Stimulated activated CD8-positive, alpha-beta memory T cell treated with anti-CD3 and anti-CD28 coated beads, Interleukin-7, amount 100 ng/mL, for 4 hours (primary cell): Measurements from ENCODE around the gene CFAP92.

Experiments used
- DNase-seq, 2 donors: peaks; one replicate each; pipeline ENCODE4 v3.0.0-alpha.2; 2020; ENCODE audit warnings: low read depth in 2 of 2

The CFAP92 gene

GRCh38 chr3:128993461-128994172 lies at the start of gene CFAP92:
Gene CFAP92 (minus strand): TSS chr3:128994076. CDS start chr3:128993304, 772 bp downstream.
- DNase-seq: peak; percentile 78 to 85

- no peak for DNase-seq
Observed at GRCh38 chr3:129040579-129041300, 46.9 kb upstream of the CFAP92 start.

DNA sequence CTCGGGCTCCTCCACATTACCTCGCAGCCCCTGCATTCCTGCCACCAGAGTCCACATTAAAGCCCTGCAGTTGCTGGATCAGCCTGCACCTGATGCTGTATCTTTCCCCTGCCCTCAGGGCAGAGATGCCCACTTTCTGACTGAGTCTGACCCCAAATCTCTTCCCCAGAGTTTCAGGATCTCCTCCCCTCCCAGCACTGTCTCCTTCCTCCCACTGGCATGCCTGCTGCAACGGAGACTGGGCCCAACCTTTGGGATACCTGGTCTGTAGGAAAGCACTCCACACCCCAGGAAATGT lies 46.1 kb upstream of the CFAP92 start:
- no peak for DNase-seq

DNA sequence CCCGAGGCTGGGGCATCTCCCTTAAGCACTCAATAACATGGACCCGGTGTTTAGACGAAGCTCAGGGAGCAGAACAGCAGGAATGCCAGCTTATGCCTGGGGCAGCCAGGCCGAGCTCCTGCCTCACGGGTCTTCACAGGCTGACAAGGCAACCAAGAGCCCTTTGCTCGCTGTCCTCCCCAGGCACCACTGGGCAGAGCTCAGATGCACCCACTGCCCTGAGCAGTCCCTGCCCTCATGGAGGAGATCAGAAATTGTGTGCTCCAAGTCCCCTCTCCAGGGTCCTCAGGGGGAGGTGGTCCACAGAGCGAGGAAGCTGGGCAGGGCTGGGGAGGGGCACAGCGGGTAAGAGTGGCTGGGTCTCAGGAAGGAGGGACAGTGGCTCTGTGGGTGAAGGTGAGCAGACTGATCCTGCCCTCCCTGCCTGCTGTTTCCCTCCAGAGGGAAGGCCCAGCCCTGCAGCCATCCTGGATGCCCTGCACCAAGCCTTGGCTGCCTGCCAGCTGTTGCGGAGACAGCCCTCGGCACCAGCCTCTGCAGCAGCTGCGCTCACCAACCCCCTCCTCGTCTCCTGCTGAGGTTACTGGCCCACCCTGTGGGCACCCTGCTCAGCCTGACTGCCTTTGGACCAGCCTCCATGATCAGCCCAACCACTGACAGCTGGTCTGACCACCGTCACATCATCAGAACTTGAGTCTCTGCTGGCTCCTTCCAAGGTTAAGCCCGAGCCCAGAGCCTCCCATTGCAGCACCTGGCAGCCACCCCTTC lies 45.6 kb upstream of the CFAP92 start:
- DNase-seq: no peak

- DNase-seq: no peak
Observed at GRCh38 chr3:129038121-129038855, 44.4 kb upstream of the CFAP92 start.

DNA sequence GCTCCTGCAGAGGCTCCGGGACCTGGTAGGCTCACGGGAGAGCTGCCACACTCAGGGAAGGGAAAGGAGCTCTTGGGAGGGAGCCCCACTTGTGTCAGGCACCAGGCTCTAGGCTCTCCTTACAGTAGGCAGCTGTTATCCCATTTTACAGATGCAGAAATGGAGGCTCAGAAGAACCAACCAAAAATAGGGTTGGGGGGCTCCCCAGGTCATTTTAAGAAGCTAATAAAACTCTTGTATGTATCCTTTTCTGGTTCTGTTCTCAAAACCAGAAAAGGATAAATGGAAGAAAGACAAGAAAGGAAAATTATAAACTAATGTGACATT lies 43.2 kb upstream of the CFAP92 start:
- no peak for DNase-seq

- no peak for DNase-seq
Observed at GRCh38 chr3:129036222-129037092, 42.6 kb upstream of the CFAP92 start.

GRCh38 chr3:129035360-129036221 lies 41.7 kb upstream of the CFAP92 start:
- DNase-seq: no peak

GRCh38 chr3:129034642-129035041 lies 40.8 kb upstream of the CFAP92 start:
- DNase-seq: no peak

DNA sequence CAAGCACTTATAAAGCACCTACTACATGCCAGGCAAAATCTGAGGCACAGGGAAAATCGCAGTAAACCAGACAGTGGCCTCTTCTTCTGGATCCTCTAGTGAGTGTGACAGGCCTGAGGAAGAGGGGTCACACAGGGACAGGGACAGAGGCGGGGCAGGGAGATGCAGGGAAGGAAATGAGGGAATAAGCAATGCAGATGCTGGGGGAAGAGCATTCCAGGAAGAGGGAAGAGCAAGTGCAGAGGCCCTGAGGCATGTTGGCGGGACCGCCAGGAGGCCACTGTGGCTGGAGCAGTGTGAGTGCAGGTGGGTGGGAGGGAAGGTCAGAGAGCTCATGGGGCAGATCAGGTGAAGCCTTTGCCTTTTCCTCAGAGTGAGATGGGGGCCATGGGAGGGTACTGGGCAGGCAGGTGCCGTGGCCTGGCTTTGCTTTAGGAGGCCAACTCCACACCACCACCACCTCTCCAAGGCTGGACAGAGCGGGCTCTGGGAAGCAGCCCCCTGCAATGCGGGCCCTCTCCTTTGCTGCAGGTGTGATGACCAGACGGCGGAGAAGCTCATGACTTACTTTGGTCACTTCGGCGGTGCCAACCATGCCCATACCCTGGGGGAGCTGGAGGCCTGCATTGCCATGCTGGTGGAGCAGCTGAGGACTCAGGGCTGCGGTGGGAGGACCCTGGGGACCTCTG lies 39.9 kb upstream of the CFAP92 start:
- no peak for DNase-seq

GRCh38 chr3:129033151-129033550 lies 39.3 kb upstream of the CFAP92 start:
- DNase-seq: no peak

DNA sequence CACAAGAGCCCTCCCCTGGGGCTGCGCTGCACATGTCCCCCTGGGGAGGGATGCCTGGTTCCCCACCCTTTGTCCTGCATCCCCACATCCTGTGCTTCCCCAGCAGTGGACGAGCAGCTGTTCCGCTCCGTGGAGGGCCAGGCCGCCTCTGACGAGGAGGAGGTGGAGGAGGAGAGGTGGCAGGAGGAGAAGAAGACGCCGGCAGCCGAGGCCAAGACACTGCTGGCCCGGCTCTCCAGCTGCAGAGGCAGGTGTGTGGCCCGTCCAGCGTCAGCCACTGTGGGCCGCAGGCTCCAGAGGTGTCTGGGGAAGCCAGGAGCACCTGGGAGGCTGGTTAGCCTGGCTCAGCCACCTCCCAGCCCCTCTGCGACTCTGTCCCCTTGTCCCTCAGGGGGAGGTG lies 38.8 kb upstream of the CFAP92 start:
- no peak for DNase-seq

GRCh38 chr3:129031476-129032215 lies 37.8 kb upstream of the CFAP92 start:
- DNase-seq: no peak

DNA sequence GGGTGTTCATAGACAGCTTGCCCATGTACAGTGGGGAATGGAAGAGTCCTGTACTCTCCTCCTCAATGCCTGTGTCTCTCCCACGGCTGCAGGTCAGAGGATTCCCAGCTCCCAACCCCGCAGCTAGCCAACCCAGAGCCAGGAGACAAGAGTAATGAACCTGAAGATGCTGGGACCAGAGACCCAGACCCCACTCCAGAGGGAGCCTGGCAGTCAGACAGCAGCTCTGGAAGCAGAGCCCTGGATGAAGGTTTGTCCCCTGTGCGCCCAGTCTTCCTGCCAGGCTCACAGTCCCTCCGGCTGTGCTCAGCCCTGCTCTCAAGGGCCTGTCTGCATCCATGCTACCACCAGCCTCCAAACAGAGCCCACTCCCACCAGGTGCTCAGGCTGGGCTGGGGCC lies 36.7 kb upstream of the CFAP92 start:
- DNase-seq: no peak

DNA sequence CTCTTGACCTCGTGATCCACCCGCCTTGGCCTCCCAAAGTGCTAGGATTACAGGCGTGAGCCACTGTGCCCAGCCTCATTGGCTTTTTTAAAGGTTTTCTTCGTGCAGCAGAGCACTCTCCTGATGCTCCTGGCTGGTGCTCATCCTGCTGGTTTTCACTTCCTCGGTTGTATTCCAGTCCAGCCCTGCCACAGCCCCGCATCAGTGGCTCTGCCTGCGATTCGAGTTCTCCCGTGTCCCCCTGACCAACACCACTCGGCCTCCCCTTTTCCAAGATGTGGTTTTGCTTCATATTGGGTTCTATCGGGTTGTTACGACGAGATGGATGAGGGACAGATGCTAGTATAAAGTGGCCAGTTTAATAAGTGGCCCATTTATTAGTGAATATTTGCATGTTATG lies 35.0 kb upstream of the CFAP92 start:
- no peak for DNase-seq

- no peak for DNase-seq
Observed at GRCh38 chr3:129027544-129027880, 33.6 kb upstream of the CFAP92 start.

- DNase-seq: peak; percentile 83 to 88
Observed at GRCh38 chr3:129026728-129027543, 33.1 kb upstream of the CFAP92 start.

- no peak for DNase-seq
Observed at GRCh38 chr3:129025691-129026435, 32.0 kb upstream of the CFAP92 start.
